CD14-positive monocyte (primary cell): ENCODE measurements around the gene RSPO3. TPM values are rescaled to one million over a fixed set of nuclear protein-coding genes. Genes with fewer than 3 reads are reported as not detected.
"Not testable (repeated sequence)": the region's sequence is repeated elsewhere in the genome, so short reads cannot be mapped to it uniquely, and the experiment has no call there.

ENCODE experiments used
- DNase-seq, 3 donors: peaks; one replicate each; pipeline ENCODE4 v3.0.0-alpha.2; 2011 to 2022
- H2AFZ ChIP-seq: 2 replicates; pipeline ENCODE4 v1.6.0; 2012; ENCODE audit warnings: mild to moderate bottlenecking, low read depth, low read length, inconsistent platforms; ENCODE audit not compliant: insufficient read depth, poor library complexity, severe bottlenecking
- H3K27ac ChIP-seq, 2 donors: 1 replicate in 1 of 2; 2 replicates in 1 of 2; pipeline ENCODE4 v1.5.1; 2012 to 2013; ENCODE audit warnings: low read length in 2 of 2, control low read depth in 1 of 2, inconsistent platforms in 1 of 2, low read depth in 1 of 2, mild to moderate bottlenecking in 1 of 2
- H3K27me3 ChIP-seq, 2 donors: one replicate each; pipeline versions ENCODE4 v1.6.0 to v1.6.1; 2011 to 2013; ENCODE audit warnings: low read length in 2 of 2; ENCODE audit not compliant: control insufficient read depth in 2 of 2, insufficient read depth in 2 of 2
- H3K36me3 ChIP-seq, 2 donors: replicated peaks in 1 of 2; 1 replicate in 1 of 2; 2 replicates in 1 of 2; pipeline versions ENCODE4 v1.5.1 to v1.6.1; 2012 to 2013; ENCODE audit warnings: low read length in 2 of 2, control low read depth in 1 of 2, inconsistent platforms in 1 of 2, mild to moderate bottlenecking in 1 of 2; ENCODE audit not compliant: insufficient read depth in 2 of 2, control insufficient read depth in 1 of 2
- H3K4me1 ChIP-seq, 2 donors: 1 replicate in 1 of 2; 2 replicates in 1 of 2; pipeline versions ENCODE4 v1.5.1 to v1.6.1; 2012 to 2013; ENCODE audit warnings: low read length in 2 of 2, control low read depth in 1 of 2, inconsistent platforms in 1 of 2, mild to moderate bottlenecking in 1 of 2, moderate library complexity in 1 of 2; ENCODE audit not compliant: insufficient read depth in 2 of 2, control insufficient read depth in 1 of 2
- H3K4me2 ChIP-seq: replicated peaks from 2 replicates; pipeline ENCODE3; 2012; ENCODE audit warnings: low read length, moderate library complexity, mild to moderate bottlenecking; ENCODE audit not compliant: poor library complexity, severe bottlenecking; ENCODE audit errors: extremely low read depth
- H3K4me3 ChIP-seq, 3 experiments: fragments of 200-600 bp in 1 of 3; sonication (generic) in 1 of 3; replicated peaks in 1 of 3; 1 replicate in 2 of 3; 2 replicates in 1 of 3; pipeline ENCODE4 v1.5.1; 2011 to 2013; ENCODE audit warnings: low read length in 3 of 3, mild to moderate bottlenecking in 3 of 3, control low read depth in 2 of 3, low read depth in 2 of 3, inconsistent platforms in 1 of 3, moderate library complexity in 1 of 3
- H3K79me2 ChIP-seq: 2 replicates; pipeline ENCODE4 v1.6.0; 2012; ENCODE audit warnings: mild to moderate bottlenecking, control low read depth, inconsistent platforms, low read length, moderate library complexity; ENCODE audit not compliant: insufficient read depth
- H3K9ac ChIP-seq: 2 replicates; pipeline ENCODE4 v1.6.0; 2017; ENCODE audit warnings: low read length, mild to moderate bottlenecking; ENCODE audit not compliant: insufficient read depth, poor library complexity, severe bottlenecking
- H3K9me3 ChIP-seq, 2 donors: replicated peaks in 1 of 2; 1 replicate in 1 of 2; 2 replicates in 1 of 2; pipeline versions ENCODE4 v1.5.1 to v1.6.1; 2012 to 2013; ENCODE audit warnings: low read length in 2 of 2, control low read depth in 1 of 2; ENCODE audit not compliant: control insufficient read depth in 1 of 2, insufficient read depth in 1 of 2
- H4K20me1 ChIP-seq: 2 replicates; pipeline ENCODE4 v1.6.0; 2012; ENCODE audit warnings: mild to moderate bottlenecking, low read length, control low read depth, moderate library complexity; ENCODE audit not compliant: insufficient read depth
- H3K27ac Mint-ChIP-seq, 7 donors: one replicate each; pipeline ENCODE4 v1.8.0; 2020; ENCODE audit warnings: mild to moderate bottlenecking in 7 of 7, mixed read lengths in 7 of 7, moderate library complexity in 6 of 7, inconsistent platforms in 2 of 7
- H3K27me3 Mint-ChIP-seq, 3 donors: one replicate each; pipeline ENCODE4 v1.8.0; 2021 to 2022; ENCODE audit warnings: low read depth in 3 of 3, mild to moderate bottlenecking in 3 of 3, mixed read lengths in 3 of 3, moderate library complexity in 3 of 3, inconsistent platforms in 1 of 3
- H3K36me3 Mint-ChIP-seq, 2 donors: one replicate each; pipeline ENCODE4 v1.8.0; 2020; ENCODE audit warnings: mixed read lengths in 2 of 2, inconsistent platforms in 1 of 2, mild to moderate bottlenecking in 1 of 2
- H3K4me1 Mint-ChIP-seq: one replicate; pipeline ENCODE4 v1.8.0; 2020; ENCODE audit warnings: mild to moderate bottlenecking, mixed read lengths
- H3K4me3 Mint-ChIP-seq, 2 donors: one replicate each; pipeline ENCODE4 v1.8.0; 2020; ENCODE audit warnings: mild to moderate bottlenecking in 2 of 2, mixed read lengths in 2 of 2, moderate library complexity in 1 of 2
- H3K9me3 Mint-ChIP-seq, 7 donors: one replicate each; pipeline ENCODE4 v1.8.0; 2020 to 2022; ENCODE audit warnings: mixed read lengths in 7 of 7, mild to moderate bottlenecking in 6 of 7, moderate library complexity in 6 of 7, inconsistent platforms in 2 of 7
- WGBS: methylation state at CpG from one replicate; pipeline ENCODE4 v1.1.5; 2013; ENCODE audit warnings: missing lambda C conversion rate; ENCODE audit not compliant: insufficient coverage; 5-methylcytosine and 5-hydroxymethylcytosine counted together
- intact Hi-C, 2 donors: fragments of 100-400 bp; cut with micrococcal nuclease; formaldehyde crosslinking; loops; one replicate each; pipeline versions ENCODE4 v1.15.0 to v1.15.1; 2023
- polyA plus RNA-seq, 3 donors: library from polyadenylated mRNA; depleted of rRNA in 1 of 3; unstranded in 2 of 3; stranded (reverse) in 1 of 3; fragments of 300-500 nt in 2 of 3; fragments of >200 nt in 1 of 3; fragmentation: Illumina TruSeq in 2 of 3; gene quantifications; 1 replicate in 2 of 3; 2 replicates in 1 of 3; pipeline ENCODE4 v1.2.3, GENCODE V29; 2012 to 2021
- TF ChIP-seq, protein P1 (sequence below): fragments of 200-600 bp; IDR thresholded peaks from one replicate; pipeline ENCODE4 v1.8.0; 2022; ENCODE audit warnings: antibody characterized with exemption, mild to moderate bottlenecking

The RSPO3 gene
- polyA plus RNA-seq, 3 donors = not detected

GRCh38 chr6:127214531-127214930, 96.1 kb downstream of the RSPO3 start:
- 98% methylated on average over 23 of the region's 31 CpGs for WGBS
- intact Hi-C loops, H3K36me3 Mint-ChIP-seq, DNase-seq, H3K79me2 ChIP-seq, H3K4me1 ChIP-seq, H3K36me3 ChIP-seq, H3K4me3 ChIP-seq, H3K9me3 Mint-ChIP-seq, H3K4me1 Mint-ChIP-seq, H3K27me3 ChIP-seq, H3K27ac ChIP-seq, H3K9ac ChIP-seq, H4K20me1 ChIP-seq, H3K27ac Mint-ChIP-seq, H3K4me2 ChIP-seq, H3K4me3 Mint-ChIP-seq, H3K9me3 ChIP-seq, H2AFZ ChIP-seq: not testable (repeated sequence)
- peaks cover 2 to 10% (median 9%) of the 10 kb centered on the region in 3 donors for H3K27me3 Mint-ChIP-seq

- Mint-ChIP-seq H3K36me3 (no peaks in the 10 kb centered on the region), H3K4me1 (no peaks in the 10 kb centered on the region), H3K27ac (no peak overlapping the region), H3K27me3 (peaks cover 2 to 14% (median 7%) of the 10 kb centered on the region in 3 donors), H3K9me3 (peaks cover 0 to 3% (median 2%) of the 10 kb centered on the region in 7 donors), H3K4me3 (no peak overlapping the region)
- Histone ChIP-seq H3K9ac (no peak overlapping the region), H3K4me1 (no peaks in the 10 kb centered on the region), H3K79me2 (no peaks in the 10 kb centered on the region), H3K4me3 (no peak overlapping the region), H3K9me3 (no peaks in the 10 kb centered on the region), H2AFZ (no peak overlapping the region), H4K20me1 (no peaks in the 10 kb centered on the region), H3K27ac (no peak overlapping the region), H3K27me3 (no peaks in the 10 kb centered on the region), H3K36me3 (no peaks in the 10 kb centered on the region), H3K4me2 (no peak overlapping the region)
- intact Hi-C loops = no loop called here
- 78% methylated on average over 1 of the region's 1 CpG for WGBS
- no peak for DNase-seq
- TF ChIP-seq, protein P1, sequence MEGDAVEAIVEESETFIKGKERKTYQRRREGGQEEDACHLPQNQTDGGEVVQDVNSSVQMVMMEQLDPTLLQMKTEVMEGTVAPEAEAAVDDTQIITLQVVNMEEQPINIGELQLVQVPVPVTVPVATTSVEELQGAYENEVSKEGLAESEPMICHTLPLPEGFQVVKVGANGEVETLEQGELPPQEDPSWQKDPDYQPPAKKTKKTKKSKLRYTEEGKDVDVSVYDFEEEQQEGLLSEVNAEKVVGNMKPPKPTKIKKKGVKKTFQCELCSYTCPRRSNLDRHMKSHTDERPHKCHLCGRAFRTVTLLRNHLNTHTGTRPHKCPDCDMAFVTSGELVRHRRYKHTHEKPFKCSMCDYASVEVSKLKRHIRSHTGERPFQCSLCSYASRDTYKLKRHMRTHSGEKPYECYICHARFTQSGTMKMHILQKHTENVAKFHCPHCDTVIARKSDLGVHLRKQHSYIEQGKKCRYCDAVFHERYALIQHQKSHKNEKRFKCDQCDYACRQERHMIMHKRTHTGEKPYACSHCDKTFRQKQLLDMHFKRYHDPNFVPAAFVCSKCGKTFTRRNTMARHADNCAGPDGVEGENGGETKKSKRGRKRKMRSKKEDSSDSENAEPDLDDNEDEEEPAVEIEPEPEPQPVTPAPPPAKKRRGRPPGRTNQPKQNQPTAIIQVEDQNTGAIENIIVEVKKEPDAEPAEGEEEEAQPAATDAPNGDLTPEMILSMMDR = no peak
These were observed 97.5 kb downstream of the RSPO3 start for GRCh38 chr6:127215931-127216330.
